ENCODE measurements around the gene NT5DC1. TPM values are rescaled to one million over a fixed set of nuclear protein-coding genes. Genes with fewer than 3 reads are reported as not detected.

The NT5DC1 gene
- total and polyA plus RNA-seq, 10 of the 15 experiments (the other 5 are each of a cell fraction or from before 2014, with no cell fraction given), result 40.8 to 140 (median 66.8) TPM

DNA sequence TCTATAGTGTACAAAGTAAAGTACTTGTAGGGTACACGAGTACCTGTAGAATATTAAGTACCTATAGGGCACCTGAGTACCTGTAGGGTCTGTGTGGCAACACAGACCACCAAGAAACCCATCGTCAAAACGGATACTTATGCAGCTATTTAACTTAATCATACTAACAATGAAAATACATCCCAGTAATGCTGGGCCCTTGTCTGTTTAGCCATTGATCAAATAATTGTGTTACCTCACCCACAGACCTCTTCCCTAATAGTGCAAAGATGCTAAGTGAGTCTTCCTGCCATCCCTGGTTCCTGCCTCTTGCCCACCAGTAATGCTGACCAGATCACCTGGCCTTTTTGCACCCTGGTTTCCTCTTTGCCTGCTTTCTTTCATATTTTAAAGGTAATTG lies 32.8 kb downstream of the NT5DC1 start:
- 99% methylated on average over 3 of the region's 3 CpGs for WGBS (ENCODE audit: insufficient coverage, insufficient replicate concordance, low lambda C conversion rate, missing lambda C conversion rate)
- TF ChIP-seq SIN3A (IDR thresholded peaks at IDR 0.05; ENCODE audit: low read depth, low read length) (no peak), PRDM15 (CRISPR knock-in tag; IDR thresholded peaks at IDR 0.05) (no peak), KLF5 (IDR thresholded peaks at IDR 0.05; ENCODE audit: partially characterized antibody) (no peak), SIX5 (IDR thresholded peaks at IDR 0.05; ENCODE audit: low read depth, low read length, severe bottlenecking) (no peak), SPI1 (IDR thresholded peaks at IDR 0.05; ENCODE audit: borderline replicate concordance, insufficient read depth, low read depth, low read length) (no peak), ZNF687 (IDR thresholded peaks at IDR 0.05) (no peak), HCFC1 (IDR thresholded peaks at IDR 0.05; ENCODE audit: low read length) (no peak), IRF4 (IDR thresholded peaks at IDR 0.05; ENCODE audit: low read depth, low read length) (no peak), CREB1 (IDR thresholded peaks at IDR 0.05; ENCODE audit: low read depth) (no peak), RCOR1 (conservative IDR thresholded peaks at IDR 0.05; ENCODE audit: low read depth, low read length) (no peak), E2F4 (IDR thresholded peaks at IDR 0.05; ENCODE audit: low read depth, low read length) (no peak), ATF2 (IDR thresholded peaks at IDR 0.05; ENCODE audit: low read length) (no peak)
- TF ChIP-seq, protein P1, sequence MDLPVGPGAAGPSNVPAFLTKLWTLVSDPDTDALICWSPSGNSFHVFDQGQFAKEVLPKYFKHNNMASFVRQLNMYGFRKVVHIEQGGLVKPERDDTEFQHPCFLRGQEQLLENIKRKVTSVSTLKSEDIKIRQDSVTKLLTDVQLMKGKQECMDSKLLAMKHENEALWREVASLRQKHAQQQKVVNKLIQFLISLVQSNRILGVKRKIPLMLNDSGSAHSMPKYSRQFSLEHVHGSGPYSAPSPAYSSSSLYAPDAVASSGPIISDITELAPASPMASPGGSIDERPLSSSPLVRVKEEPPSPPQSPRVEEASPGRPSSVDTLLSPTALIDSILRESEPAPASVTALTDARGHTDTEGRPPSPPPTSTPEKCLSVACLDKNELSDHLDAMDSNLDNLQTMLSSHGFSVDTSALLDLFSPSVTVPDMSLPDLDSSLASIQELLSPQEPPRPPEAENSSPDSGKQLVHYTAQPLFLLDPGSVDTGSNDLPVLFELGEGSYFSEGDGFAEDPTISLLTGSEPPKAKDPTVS (IDR thresholded peaks at IDR 0.05; ENCODE audit: low read depth, low read length), result no peak

More for the DNA sequence above, 32.8 kb downstream of the NT5DC1 start:
- Histone ChIP-seq H3K9ac (ENCODE audit: control insufficient read depth, insufficient read depth, low read length) (no peak overlapping the region), H2AFZ (ENCODE audit: control insufficient read depth, low read depth, low read length) (no peak overlapping the region), H4K20me1 (ENCODE audit: control insufficient read depth, insufficient read depth) (no peaks in the 10 kb centered on the region), H3K27ac (ENCODE audit: control insufficient read depth, insufficient read depth) (no peak overlapping the region), H3K36me3 (ENCODE audit: control insufficient read depth in 2 of 2, insufficient read depth in 2 of 2, low read length in 1 of 2) (peaks cover 0 to 4% of the 10 kb centered on the region in 2 experiments; a peak in 1 of 4 replicates), H3K27me3 (replicated peaks in 1 of 2; ENCODE audit: control insufficient read depth in 2 of 2, insufficient read depth in 2 of 2, low read length in 1 of 2) (no peaks in the 10 kb centered on the region), H3K4me2 (ENCODE audit: control insufficient read depth, insufficient read depth) (no peak overlapping the region), H3K4me1 (ENCODE audit: control insufficient read depth, insufficient read depth, low read length) (no peaks in the 10 kb centered on the region), H3K79me2 (ENCODE audit: control insufficient read depth, insufficient read depth, low read length) (no peaks in the 10 kb centered on the region), H3K9me3 (replicated peaks; ENCODE audit: control insufficient read depth, insufficient read depth, low read length) (no peaks in the 10 kb centered on the region), H3K4me3 (no peak overlapping the region)
- POLR2A ChIA-PET, result no interaction called here
- RAD21 ChIA-PET (ENCODE audit: unreplicated experiment), result interaction anchor here (1.5 kb wide), 1 partner anchor 21 kb away, joined by 4 read pairs; no protein-coding TSS in a partner anchor
- intact Hi-C loops (cut with micrococcal nuclease; ENCODE audit: unreplicated experiment) (no loop called here), in situ Hi-C loops (cut with MboI) (no loop called here)
- FAIRE-seq (no peak), ATAC-seq (no peak), DNase-seq (ENCODE audit: low read depth, low spot score) (no peak)
- no TSS peak for BruUV-seq (replicated peaks)
- SMC1A ChIA-PET (ENCODE audit: uncharacterized antibody, unreplicated experiment), result interaction anchor here (1.2 kb wide), 1 partner anchor 19 kb away, joined by 3 read pairs; no protein-coding TSS in a partner anchor
- CTCF ChIA-PET, result interaction anchor here (4.0 kb wide), 1 partner anchor 21 kb away, joined by 32 read pairs; no protein-coding TSS in a partner anchor

All from GM12878 (cell line).